SU-DHL-6 (cell line): ENCODE measurements around the gene OLFML2B.

Experiments used
- EZH2phosphoT487 ChIP-seq: fragments of 200-600 bp; sonication (generic), shearing (Covaris generic); conservative IDR thresholded peaks from 2 replicates; pipeline ENCODE4 v1.6.1; 2018; ENCODE audit warnings: mild to moderate bottlenecking, antibody characterized with exemption, low read length, moderate library complexity, mixed read lengths
- TF ChIP-seq, protein P1 (sequence below): fragments of 200-600 bp; sonication (generic); IDR thresholded peaks from one replicate; pipeline ENCODE4 v1.5.1; 2017; ENCODE audit warnings: antibody characterized with exemption, mild to moderate bottlenecking, low read length, moderate library complexity; ENCODE audit not compliant: insufficient read depth, poor library complexity, severe bottlenecking

DNA sequence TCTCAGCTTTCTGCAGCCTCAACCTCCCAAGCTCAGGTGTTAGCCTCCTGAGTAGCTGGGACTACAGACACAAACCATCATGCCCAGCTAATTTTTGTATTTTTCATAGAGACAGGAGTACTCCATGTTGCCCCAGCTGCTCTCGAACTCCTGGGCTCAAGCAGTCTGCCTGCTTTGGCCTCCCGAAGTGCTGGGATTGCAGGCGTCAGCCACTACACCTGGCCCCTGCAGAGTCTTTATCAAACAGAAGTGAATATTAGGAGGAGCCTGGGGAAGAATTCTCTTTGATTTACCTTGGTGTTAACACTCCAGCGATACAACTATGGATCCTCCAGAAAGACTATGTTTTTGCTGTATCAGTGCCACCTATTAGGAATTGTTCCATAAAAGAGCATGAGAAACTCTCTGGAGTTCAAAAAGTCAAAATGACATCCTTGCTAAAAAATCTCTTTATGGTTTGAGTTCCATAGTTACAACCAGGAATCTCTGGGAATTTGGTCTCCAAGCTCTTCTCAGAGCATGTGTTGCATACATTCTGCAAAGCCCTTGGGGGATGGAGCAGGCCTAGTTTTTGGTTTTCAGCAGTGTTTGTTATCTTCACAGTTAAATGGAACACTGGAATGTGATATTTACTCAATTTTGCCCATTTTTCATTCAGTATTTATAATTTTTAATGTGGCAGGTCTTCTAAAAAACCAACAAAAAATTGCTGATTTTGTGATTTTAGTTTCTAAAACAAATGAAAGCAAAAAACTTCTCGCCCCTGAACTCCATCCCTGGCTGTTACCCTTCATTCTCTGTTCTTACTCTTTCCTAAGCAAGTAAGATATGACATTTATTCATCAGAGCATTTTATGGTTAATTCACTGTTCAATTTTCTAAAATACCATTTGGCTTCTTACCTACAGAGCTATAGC, 77.3 kb downstream of the OLFML2B start:
- TF ChIP-seq, protein P1, sequence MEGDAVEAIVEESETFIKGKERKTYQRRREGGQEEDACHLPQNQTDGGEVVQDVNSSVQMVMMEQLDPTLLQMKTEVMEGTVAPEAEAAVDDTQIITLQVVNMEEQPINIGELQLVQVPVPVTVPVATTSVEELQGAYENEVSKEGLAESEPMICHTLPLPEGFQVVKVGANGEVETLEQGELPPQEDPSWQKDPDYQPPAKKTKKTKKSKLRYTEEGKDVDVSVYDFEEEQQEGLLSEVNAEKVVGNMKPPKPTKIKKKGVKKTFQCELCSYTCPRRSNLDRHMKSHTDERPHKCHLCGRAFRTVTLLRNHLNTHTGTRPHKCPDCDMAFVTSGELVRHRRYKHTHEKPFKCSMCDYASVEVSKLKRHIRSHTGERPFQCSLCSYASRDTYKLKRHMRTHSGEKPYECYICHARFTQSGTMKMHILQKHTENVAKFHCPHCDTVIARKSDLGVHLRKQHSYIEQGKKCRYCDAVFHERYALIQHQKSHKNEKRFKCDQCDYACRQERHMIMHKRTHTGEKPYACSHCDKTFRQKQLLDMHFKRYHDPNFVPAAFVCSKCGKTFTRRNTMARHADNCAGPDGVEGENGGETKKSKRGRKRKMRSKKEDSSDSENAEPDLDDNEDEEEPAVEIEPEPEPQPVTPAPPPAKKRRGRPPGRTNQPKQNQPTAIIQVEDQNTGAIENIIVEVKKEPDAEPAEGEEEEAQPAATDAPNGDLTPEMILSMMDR = no peak
- TF ChIP-seq EZH2phosphoT487 = no peak
